Measurements from ENCODE around the gene PIGM. TPM values are rescaled to one million over a fixed set of nuclear protein-coding genes. Genes with fewer than 3 reads are reported as not detected.

Gene PIGM
- total RNA-seq, 4 donors from 2014 or later, result 2.4 to 4.5 (median 3.6) TPM

GRCh38 chr1:160048335-160048734 is 16.5 kb upstream of the PIGM start:
- no peak for TF ChIP-seq POLR2A (IDR thresholded peaks at IDR 0.05)
- TF ChIP-seq, protein P1, sequence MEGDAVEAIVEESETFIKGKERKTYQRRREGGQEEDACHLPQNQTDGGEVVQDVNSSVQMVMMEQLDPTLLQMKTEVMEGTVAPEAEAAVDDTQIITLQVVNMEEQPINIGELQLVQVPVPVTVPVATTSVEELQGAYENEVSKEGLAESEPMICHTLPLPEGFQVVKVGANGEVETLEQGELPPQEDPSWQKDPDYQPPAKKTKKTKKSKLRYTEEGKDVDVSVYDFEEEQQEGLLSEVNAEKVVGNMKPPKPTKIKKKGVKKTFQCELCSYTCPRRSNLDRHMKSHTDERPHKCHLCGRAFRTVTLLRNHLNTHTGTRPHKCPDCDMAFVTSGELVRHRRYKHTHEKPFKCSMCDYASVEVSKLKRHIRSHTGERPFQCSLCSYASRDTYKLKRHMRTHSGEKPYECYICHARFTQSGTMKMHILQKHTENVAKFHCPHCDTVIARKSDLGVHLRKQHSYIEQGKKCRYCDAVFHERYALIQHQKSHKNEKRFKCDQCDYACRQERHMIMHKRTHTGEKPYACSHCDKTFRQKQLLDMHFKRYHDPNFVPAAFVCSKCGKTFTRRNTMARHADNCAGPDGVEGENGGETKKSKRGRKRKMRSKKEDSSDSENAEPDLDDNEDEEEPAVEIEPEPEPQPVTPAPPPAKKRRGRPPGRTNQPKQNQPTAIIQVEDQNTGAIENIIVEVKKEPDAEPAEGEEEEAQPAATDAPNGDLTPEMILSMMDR (IDR thresholded peaks at IDR 0.05), result no peak
- H3K4me3 ChIP-seq (ENCODE audit: low read depth, poor library complexity, severe bottlenecking), result no peak overlapping the region
- no peak for DNase-seq (ENCODE audit: low spot score in 2 of 2)
- intact Hi-C loops (cut with DNase I; ENCODE audit: low total_unique reads), result no loop called here

DNA sequence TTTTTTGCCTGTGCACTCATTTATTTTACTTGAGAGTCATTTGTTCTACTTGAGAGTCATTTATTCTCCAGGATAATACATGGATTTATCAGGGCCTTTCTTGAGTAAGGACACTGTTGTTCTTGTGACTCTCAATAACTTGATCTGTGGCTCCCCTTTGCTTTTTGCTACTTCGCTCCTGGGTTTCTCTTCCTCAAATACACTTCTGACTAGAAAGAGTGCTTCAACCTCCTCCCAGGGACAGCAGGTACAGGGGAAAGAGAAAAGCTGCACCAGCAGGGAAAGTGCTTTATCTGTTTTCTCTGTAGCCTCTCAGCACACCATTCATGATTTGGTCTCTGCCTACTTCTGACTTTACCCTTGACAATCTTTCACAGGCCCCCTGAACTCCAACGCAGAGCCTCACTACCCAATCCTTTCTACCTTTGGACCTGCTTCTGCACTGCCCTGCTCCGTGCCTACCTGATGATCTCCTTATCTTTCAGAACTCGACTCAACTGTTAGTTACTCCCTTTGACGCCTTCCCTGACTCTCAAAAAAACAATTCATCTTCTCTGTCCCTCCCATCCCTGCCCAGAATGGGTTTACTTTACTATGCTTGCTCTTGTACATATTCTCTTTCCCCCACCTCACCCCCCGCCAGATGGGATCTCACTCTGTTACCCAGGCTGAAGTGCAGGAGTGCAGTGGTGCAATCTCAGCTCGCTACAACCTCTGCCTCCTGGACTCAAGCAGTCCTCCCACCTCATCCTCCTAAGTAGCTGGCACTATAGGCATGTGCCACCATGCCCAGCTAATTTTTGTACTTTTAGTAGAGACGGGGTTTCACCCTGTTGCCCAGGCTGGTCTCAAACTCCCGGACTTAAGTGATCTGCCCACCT is 15.6 kb upstream of the PIGM start:
- intact Hi-C loops (cut with DNase I; ENCODE audit: low total_unique reads), result no loop called here
- TF ChIP-seq, protein P1 (IDR thresholded peaks at IDR 0.05), result no peak
- no peak for TF ChIP-seq POLR2A (IDR thresholded peaks at IDR 0.05)
- DNase-seq (ENCODE audit: low spot score in 2 of 2), result no peak
- 83 to 91% methylated on average over 9 of the region's 9 CpGs for WGBS, 2 donors
- H3K4me3 ChIP-seq (ENCODE audit: low read depth, poor library complexity, severe bottlenecking), result no peak overlapping the region

DNA sequence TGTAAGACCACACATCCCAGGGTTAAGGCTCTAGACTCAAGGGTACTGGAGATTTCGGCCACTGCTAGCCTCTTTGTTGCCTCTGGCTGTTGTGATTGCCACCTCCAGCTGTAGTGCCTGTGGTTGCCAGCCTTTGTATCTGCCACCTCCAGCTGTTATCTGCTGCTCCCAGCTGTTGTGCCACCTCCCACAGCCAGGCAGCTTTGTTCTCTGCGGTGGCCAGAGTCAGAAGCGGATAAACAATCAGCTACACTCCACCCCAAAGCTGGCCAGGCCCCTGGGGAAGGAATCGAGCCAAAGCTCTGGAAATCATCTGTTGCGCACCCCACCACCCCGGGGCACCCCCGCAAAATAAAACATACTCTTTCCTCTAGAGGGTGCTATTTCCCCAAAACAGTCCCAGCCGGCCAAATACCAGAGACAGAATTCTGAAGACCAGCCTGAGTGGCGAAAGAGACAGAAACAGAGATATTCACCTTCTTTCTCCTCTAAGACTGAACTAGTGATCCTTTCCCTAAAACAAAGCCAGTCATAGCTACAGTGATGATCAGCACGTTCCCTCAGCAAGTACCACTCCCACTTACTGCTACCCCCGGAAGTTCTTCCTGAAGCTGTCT is 14.8 kb upstream of the PIGM start:
- WGBS, 2 donors, result 5 to 8% methylated on average over 11 of the region's 11 CpGs
- intact Hi-C loops (cut with DNase I; ENCODE audit: low total_unique reads), result no loop called here
- no peak overlapping the region for H3K4me3 ChIP-seq (ENCODE audit: low read depth, poor library complexity, severe bottlenecking)
- TF ChIP-seq, protein P1 (IDR thresholded peaks at IDR 0.05), result no peak
- no peak for TF ChIP-seq POLR2A (IDR thresholded peaks at IDR 0.05)
- peak in 1 of 2 donors; percentile 40 for DNase-seq (ENCODE audit: low spot score in 2 of 2)

GRCh38 chr1:160045653-160046052 is 13.9 kb upstream of the PIGM start:
- 60 to 71% methylated on average over 2 of the region's 2 CpGs for WGBS, 2 donors
- intact Hi-C loops (cut with DNase I; ENCODE audit: low total_unique reads), result no loop called here
- TF ChIP-seq POLR2A (IDR thresholded peaks at IDR 0.05), result no peak
- TF ChIP-seq, protein P1 (IDR thresholded peaks at IDR 0.05), result no peak
- DNase-seq (ENCODE audit: low spot score in 2 of 2), result no peak
- H3K4me3 ChIP-seq (ENCODE audit: low read depth, poor library complexity, severe bottlenecking), result no peak overlapping the region

- intact Hi-C loops (cut with DNase I; ENCODE audit: low total_unique reads), result no loop called here
- H3K4me3 ChIP-seq (ENCODE audit: low read depth, poor library complexity, severe bottlenecking), result no peak overlapping the region
- DNase-seq (ENCODE audit: low spot score in 2 of 2), result no peak
- TF ChIP-seq, protein P1 (IDR thresholded peaks at IDR 0.05), result no peak
- no peak for TF ChIP-seq POLR2A (IDR thresholded peaks at IDR 0.05)
These were observed 11.8 kb upstream of the PIGM start for GRCh38 chr1:160043543-160043942.

All from lower leg skin (tissue), 4 donors.